ENCODE measurements around the gene MYO3B.

- TF ChIP-seq POLR2A (IDR thresholded peaks at IDR 0.05) = no peak
- no peak for TF ChIP-seq CTCF (IDR thresholded peaks at IDR 0.05)
These were observed 326.2 kb downstream of the MYO3B start for GRCh38 chr2:170503971-170504809.
